PC-9 (cell line): ENCODE measurements around the gene SHTN1. TPM values are rescaled to one million over a fixed set of nuclear protein-coding genes. Genes with fewer than 3 reads are reported as not detected.

ENCODE experiments used
- BruUV-seq: library from RNA; stranded (reverse); fragments of 400-500 nt; replicated peaks from 2 replicates; lab custom pipeline; 2021; lab: Mats Ljungman, UMichigan
- CTCF ChIA-PET: fragments of 300-600 bp; sonication (Branson Sonifier 250); formaldehyde crosslinking; loops from one replicate; lab custom pipeline; 2022; ENCODE audit warnings: antibody characterized with exemption; lab: Charles Lee
- POLR2A ChIA-PET: fragments of 300-600 bp; sonication (Branson Sonifier 250); formaldehyde crosslinking; loops from one replicate; lab custom pipeline; 2022; ENCODE audit warnings: antibody characterized with exemption; ENCODE audit not compliant: unreplicated experiment; lab: Charles Lee
- DNase-seq, 2 experiments: peaks; one replicate each; pipeline versions ENCODE4 v3.0.0 to v3.0.0-alpha.2; 2015 to 2022; ENCODE audit warnings: mixed read lengths in 1 of 2
- H2AFZ ChIP-seq: fragments of 200-600 bp; sonication (generic); 2 replicates; pipeline ENCODE4 v1.8.1; 2017; ENCODE audit warnings: antibody characterized with exemption
- H3F3A ChIP-seq: fragments of 200-600 bp; sonication (generic); 2 replicates; pipeline ENCODE4 v1.8.1; 2017; ENCODE audit warnings: antibody characterized with exemption, mild to moderate bottlenecking, low read depth; ENCODE audit not compliant: insufficient read depth
- H3K27ac ChIP-seq: fragments of 200-600 bp; sonication (generic); 2 replicates; pipeline ENCODE4 v1.6.1; 2016; ENCODE audit warnings: mixed run types
- H3K27me3 ChIP-seq: fragments of 200-600 bp; sonication (generic); 2 replicates; pipeline ENCODE4 v1.6.1; 2016; ENCODE audit warnings: low read depth, mixed run types; ENCODE audit not compliant: insufficient read depth
- H3K36me3 ChIP-seq: fragments of 200-600 bp; sonication (generic); 2 replicates; pipeline ENCODE4 v1.6.1; 2016; ENCODE audit warnings: low read depth, mixed run types
- H3K4me1 ChIP-seq: fragments of 200-600 bp; sonication (generic); replicated peaks from 2 replicates; pipeline ENCODE4 v1.6.1; 2016; ENCODE audit warnings: mixed run types; ENCODE audit not compliant: insufficient read depth
- H3K4me2 ChIP-seq: fragments of 200-600 bp; sonication (generic); 2 replicates; pipeline ENCODE4 v1.6.1; 2017; ENCODE audit warnings: mixed run types
- H3K4me3 ChIP-seq: fragments of 200-600 bp; sonication (generic); 2 replicates; pipeline ENCODE4 v1.6.1; 2016; ENCODE audit warnings: mixed run types
- H3K79me2 ChIP-seq: fragments of 200-600 bp; sonication (generic); 2 replicates; pipeline ENCODE4 v1.6.1; 2017; ENCODE audit warnings: low read depth, mixed run types
- H3K9me2 ChIP-seq: fragments of 200-600 bp; sonication (generic); 2 replicates; pipeline ENCODE4 v1.8.1; 2017; ENCODE audit warnings: mild to moderate bottlenecking; ENCODE audit not compliant: insufficient read depth
- H3K9me3 ChIP-seq: fragments of 200-600 bp; sonication (generic); 2 replicates; pipeline ENCODE4 v1.8.1; 2016; ENCODE audit warnings: low read depth; ENCODE audit not compliant: insufficient read depth
- H4K20me1 ChIP-seq: fragments of 200-600 bp; sonication (generic); 2 replicates; pipeline ENCODE4 v1.8.1; 2017; ENCODE audit not compliant: insufficient read depth
- CTCF ChIP-seq: fragments of 200-600 bp; sonication (generic); conservative IDR thresholded peaks from 2 replicates; pipeline ENCODE4 v1.6.1; 2017; ENCODE audit warnings: mixed run types, antibody characterized with exemption, mild to moderate bottlenecking, moderate library complexity
- EZH2 ChIP-seq: fragments of 200-600 bp; sonication (generic); IDR thresholded peaks from 2 replicates; pipeline ENCODE4 v1.8.0; 2017; ENCODE audit warnings: antibody characterized with exemption, low read depth
- intact Hi-C: fragments of 100-400 bp; cut with micrococcal nuclease; formaldehyde crosslinking; loops from one replicate; pipeline ENCODE4 v1.10.0; 2022; ENCODE audit not compliant: unreplicated experiment
- total RNA-seq: library from RNA; stranded (reverse); gene quantifications from 2 replicates; pipeline ENCODE4 v1.2.3, GENCODE V29; 2021

The SHTN1 gene
- total RNA-seq, 1 experiment from 2014 or later: 33.6 TPM

DNA sequence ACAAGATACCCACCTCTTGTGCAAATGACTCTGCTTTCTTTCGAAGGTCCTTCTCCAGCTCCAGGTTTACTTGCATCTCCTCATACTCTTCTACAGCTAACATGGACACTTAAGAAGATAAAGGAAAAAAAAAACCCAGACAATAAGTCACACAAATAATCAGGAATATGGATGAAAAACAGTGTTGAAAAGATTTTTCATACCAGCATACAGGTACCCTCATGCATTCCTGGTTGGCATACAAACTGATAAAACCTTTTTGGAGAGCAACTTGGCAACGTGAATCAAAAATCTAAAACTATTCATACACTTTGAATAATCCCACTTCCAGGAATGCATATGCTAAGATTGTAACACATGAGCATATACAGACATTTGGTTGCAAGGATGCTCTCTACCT lies 60.1 kb downstream of the SHTN1 start:
- Histone ChIP-seq H3K27me3 (no peaks in the 10 kb centered on the region), H2AFZ (no peak overlapping the region), H3K9me3 (no peaks in the 10 kb centered on the region), H3K4me1 (peaks cover 25% of the 10 kb centered on the region), H4K20me1 (no peaks in the 10 kb centered on the region), H3K4me3 (no peak overlapping the region), H3K4me2 (no peak overlapping the region), H3K27ac (no peak overlapping the region), H3K9me2 (no peaks in the 10 kb centered on the region), H3K36me3 (0 out of 2 replicates have a peak, but pooled peaks cover 6% of the 10 kb centered on the region), H3F3A (peaks cover 18% of the 10 kb centered on the region), H3K79me2 (no peaks in the 10 kb centered on the region)
- BruUV-seq: no TSS peak
- TF ChIP-seq EZH2: no peak
- TF ChIP-seq CTCF: no peak
- DNase-seq: no peak
- POLR2A ChIA-PET: no interaction called here
- intact Hi-C loops: loop anchor here (5.0 to 10.0 kb wide), 3 partner anchors 62 to 220 kb away; partner anchors contain the start of gene SHTN1
- CTCF ChIA-PET: no interaction called here

DNA sequence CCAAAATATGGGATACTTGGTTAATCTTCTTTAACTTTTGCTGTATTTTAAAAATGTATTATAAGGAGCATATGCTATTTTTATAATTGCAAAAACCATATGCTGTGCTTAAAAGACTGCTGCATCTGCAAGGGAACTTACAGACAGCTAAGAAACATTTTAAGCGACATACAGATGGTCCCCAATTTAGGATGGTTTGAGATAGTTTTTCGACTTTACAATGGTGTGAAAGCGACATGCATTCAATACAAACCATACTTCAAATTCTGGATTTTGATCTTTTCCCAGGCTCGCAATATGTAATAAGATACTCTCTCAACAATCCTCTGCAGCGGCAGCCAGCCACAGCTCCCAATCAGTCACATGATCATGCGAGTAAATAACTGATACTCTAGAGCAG lies 73.2 kb downstream of the SHTN1 start:
- ChIA-PET CTCF (no interaction called here), POLR2A (no interaction called here)
- Histone ChIP-seq H4K20me1 (no peaks in the 10 kb centered on the region), H3K4me2 (no peak overlapping the region), H2AFZ (no peak overlapping the region), H3K36me3 (no peaks in the 10 kb centered on the region), H3K4me1 (no peaks in the 10 kb centered on the region), H3K4me3 (no peak overlapping the region), H3K27me3 (no peaks in the 10 kb centered on the region), H3K27ac (no peak overlapping the region), H3F3A (no peaks in the 10 kb centered on the region), H3K79me2 (no peaks in the 10 kb centered on the region), H3K9me2 (no peaks in the 10 kb centered on the region), H3K9me3 (no peaks in the 10 kb centered on the region)
- TF ChIP-seq CTCF (no peak), EZH2 (no peak)
- no peak for DNase-seq
- no TSS peak for BruUV-seq
- intact Hi-C loops: no loop called here

DNA sequence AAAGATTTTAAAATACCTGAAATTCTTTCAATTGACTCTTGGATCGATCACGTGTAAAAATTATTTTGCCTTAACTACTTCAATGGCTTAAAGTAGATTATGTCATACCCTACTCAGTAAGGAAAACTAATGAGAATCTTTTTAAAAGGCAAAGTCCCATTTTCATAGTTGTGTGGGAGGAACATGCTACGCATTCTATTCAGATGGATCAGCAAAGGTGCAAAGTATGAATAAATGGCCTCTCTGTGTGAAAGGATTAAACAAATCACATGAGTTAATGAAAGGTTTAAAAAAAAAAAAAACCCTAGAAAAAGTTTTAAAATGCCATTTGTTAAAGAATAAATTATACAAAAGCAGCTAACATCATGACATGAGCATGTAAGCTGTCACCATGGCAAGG lies 78.6 kb downstream of the SHTN1 start:
- intact Hi-C loops: no loop called here
- no peaks in the 10 kb centered on the region for H3K36me3 ChIP-seq
- CTCF ChIA-PET: no interaction called here

More for the DNA sequence above, 78.6 kb downstream of the SHTN1 start:
- H3F3A ChIP-seq: no peaks in the 10 kb centered on the region
- no peak for DNase-seq
- no TSS peak for BruUV-seq
- POLR2A ChIA-PET: no interaction called here
- H2AFZ ChIP-seq: no peak overlapping the region
- no peaks in the 10 kb centered on the region for H3K9me3 ChIP-seq
- no peak for TF ChIP-seq CTCF
- TF ChIP-seq EZH2: no peak
- H3K4me3 ChIP-seq: no peak overlapping the region
- H3K27ac ChIP-seq: no peak overlapping the region
- no peaks in the 10 kb centered on the region for H3K79me2 ChIP-seq
- no peaks in the 10 kb centered on the region for H3K9me2 ChIP-seq
- no peaks in the 10 kb centered on the region for H3K27me3 ChIP-seq
- H3K4me2 ChIP-seq: no peak overlapping the region
- H4K20me1 ChIP-seq: no peaks in the 10 kb centered on the region
- H3K4me1 ChIP-seq: no peaks in the 10 kb centered on the region
